Measurements from ENCODE around the gene NPC1L1.

NPC1L1 gene

DNA sequence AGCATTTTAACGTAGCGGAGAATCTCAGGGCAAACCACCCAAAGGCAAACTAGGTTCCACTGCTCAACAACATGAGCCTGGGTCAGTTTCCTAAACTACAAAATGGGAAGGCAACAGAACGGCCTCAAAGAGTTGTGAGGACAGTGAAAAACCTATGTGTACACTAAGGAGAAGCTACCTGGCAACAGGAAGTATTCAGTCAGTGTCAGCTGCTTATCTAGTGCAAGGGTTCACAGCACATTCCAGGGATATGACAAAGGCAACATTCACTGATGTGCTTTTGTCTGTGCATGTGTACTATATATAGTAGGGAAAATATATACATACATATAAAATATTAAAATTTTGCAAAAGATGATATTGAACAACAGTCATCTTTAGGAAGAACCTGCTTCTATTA, 67.8 kb downstream of the NPC1L1 start:
- ChIA-PET CTCF (interaction anchor here (1.0 to 3.7 kb wide), 2 partner anchors 61 to 232 kb away, joined by 3 to 20 read pairs; no protein-coding TSS in a partner anchor), POLR2A (no interaction called here)
- H3K36me3 ChIP-seq (ENCODE audit: control insufficient read depth in 2 of 2, insufficient read depth in 1 of 2, low read length in 2 of 2): peaks cover 39 to 49% of the 10 kb centered on the region in 2 experiments
- H3K4me1 ChIP-seq (ENCODE audit: control insufficient read depth, insufficient read depth, low read length): peaks cover 5% of the 10 kb centered on the region
- H3K27ac ChIP-seq (ENCODE audit: extremely low read depth, low read depth, low read length): no peak overlapping the region
- H3K9me3 ChIP-seq (ENCODE audit: control insufficient read depth, insufficient read depth, low read depth, low read length): no peaks in the 10 kb centered on the region
- H3K4me3 ChIP-seq (ENCODE audit: low read depth, low read length): no peak overlapping the region
- TF ChIP-seq FEZF1 (tag by site-specific recombination; IDR thresholded peaks at IDR 0.05): peak; percentile 49; the same call in 1 of the 2 replicates
- TF ChIP-seq, protein P1, sequence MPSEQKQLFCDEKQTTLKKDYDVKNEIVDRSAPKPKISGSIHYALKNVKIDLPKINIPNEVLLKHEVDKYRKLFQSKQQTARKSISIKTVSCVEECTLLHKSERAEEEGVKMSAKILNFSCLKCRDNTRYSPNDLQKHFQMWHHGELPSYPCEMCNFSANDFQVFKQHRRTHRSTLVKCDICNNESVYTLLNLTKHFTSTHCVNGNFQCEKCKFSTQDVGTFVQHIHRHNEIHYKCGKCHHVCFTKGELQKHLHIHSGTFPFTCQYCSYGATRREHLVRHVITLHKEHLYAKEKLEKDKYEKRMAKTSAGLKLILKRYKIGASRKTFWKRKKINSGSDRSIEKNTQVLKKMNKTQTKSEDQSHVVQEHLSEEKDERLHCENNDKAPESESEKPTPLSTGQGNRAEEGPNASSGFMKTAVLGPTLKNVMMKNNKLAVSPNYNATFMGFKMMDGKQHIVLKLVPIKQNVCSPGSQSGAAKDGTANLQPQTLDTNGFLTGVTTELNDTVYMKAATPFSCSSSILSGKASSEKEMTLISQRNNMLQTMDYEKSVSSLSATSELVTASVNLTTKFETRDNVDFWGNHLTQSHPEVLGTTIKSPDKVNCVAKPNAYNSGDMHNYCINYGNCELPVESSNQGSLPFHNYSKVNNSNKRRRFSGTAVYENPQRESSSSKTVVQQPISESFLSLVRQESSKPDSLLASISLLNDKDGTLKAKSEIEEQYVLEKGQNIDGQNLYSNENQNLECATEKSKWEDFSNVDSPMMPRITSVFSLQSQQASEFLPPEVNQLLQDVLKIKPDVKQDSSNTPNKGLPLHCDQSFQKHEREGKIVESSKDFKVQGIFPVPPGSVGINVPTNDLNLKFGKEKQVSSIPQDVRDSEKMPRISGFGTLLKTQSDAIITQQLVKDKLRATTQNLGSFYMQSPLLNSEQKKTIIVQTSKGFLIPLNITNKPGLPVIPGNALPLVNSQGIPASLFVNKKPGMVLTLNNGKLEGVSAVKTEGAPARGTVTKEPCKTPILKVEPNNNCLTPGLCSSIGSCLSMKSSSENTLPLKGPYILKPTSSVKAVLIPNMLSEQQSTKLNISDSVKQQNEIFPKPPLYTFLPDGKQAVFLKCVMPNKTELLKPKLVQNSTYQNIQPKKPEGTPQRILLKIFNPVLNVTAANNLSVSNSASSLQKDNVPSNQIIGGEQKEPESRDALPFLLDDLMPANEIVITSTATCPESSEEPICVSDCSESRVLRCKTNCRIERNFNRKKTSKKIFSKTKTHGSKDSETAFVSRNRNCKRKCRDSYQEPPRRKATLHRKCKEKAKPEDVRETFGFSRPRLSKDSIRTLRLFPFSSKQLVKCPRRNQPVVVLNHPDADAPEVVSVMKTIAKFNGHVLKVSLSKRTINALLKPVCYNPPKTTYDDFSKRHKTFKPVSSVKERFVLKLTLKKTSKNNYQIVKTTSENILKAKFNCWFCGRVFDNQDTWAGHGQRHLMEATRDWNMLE (tag by site-specific recombination; conservative IDR thresholded peaks at IDR 0.05; ENCODE audit: low read depth): no peak

DNA sequence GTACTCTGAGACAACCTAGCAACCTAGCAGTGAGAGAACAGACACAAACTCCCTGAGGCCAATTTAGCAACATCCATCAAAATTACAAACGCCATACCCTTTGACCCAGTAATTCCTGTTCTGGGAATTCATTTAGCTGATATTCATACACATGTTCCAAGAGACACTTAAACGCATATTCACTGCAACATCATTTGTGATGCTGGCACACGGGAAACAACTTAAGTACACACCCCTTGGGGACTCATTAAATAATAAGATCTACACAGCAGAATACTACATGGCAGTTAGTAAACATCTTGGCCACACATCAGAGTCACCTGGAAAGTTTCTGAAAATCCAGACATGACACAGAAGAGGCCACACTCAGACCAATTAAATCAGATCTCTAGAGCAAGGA, 68.3 kb downstream of the NPC1L1 start:
- H3K4me1 ChIP-seq (ENCODE audit: control insufficient read depth, insufficient read depth, low read length): peaks cover 5% of the 10 kb centered on the region
- CTCF ChIA-PET: interaction anchor here (1.0 to 1.9 kb wide), 2 partner anchors 62 to 232 kb away, joined by 3 to 5 read pairs; no protein-coding TSS in a partner anchor
- TF ChIP-seq ZNF677 (tag by site-specific recombination; IDR thresholded peaks at IDR 0.05): no peak
- no peak for TF ChIP-seq ZNF223 (tag by site-specific recombination; IDR thresholded peaks at IDR 0.05)
- TF ChIP-seq ZNF202 (tag by site-specific recombination; IDR thresholded peaks at IDR 0.05; ENCODE audit: borderline replicate concordance): no peak
- TF ChIP-seq ZBTB21 (tag by site-specific recombination; IDR thresholded peaks at IDR 0.05): no peak
- no peak for TF ChIP-seq ZNF530 (tag by site-specific recombination; IDR thresholded peaks at IDR 0.05; ENCODE audit: low read depth)
- TF ChIP-seq, protein P2, sequence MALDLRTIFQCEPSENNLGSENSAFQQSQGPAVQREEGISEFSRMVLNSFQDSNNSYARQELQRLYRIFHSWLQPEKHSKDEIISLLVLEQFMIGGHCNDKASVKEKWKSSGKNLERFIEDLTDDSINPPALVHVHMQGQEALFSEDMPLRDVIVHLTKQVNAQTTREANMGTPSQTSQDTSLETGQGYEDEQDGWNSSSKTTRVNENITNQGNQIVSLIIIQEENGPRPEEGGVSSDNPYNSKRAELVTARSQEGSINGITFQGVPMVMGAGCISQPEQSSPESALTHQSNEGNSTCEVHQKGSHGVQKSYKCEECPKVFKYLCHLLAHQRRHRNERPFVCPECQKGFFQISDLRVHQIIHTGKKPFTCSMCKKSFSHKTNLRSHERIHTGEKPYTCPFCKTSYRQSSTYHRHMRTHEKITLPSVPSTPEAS (tag by site-specific recombination; IDR thresholded peaks at IDR 0.05): no peak
- no peak for TF ChIP-seq GLIS1 (tag by site-specific recombination; IDR thresholded peaks at IDR 0.05)
- no peak for TF ChIP-seq ZNF600 (tag by site-specific recombination; IDR thresholded peaks at IDR 0.05)
- TF ChIP-seq SALL2 (tag by site-specific recombination; IDR thresholded peaks at IDR 0.05; ENCODE audit: borderline replicate concordance): no peak
- no peak for TF ChIP-seq SP3 (tag by site-specific recombination; IDR thresholded peaks at IDR 0.05)
- TF ChIP-seq ZNF211 (tag by site-specific recombination; IDR thresholded peaks at IDR 0.05; ENCODE audit: low read depth): no peak
- TF ChIP-seq ZNF549 (tag by site-specific recombination; IDR thresholded peaks at IDR 0.05): no peak
- no peak for TF ChIP-seq ZNF610 (tag by site-specific recombination; IDR thresholded peaks at IDR 0.05; ENCODE audit: borderline replicate concordance)
- TF ChIP-seq KLF8 (tag by site-specific recombination; IDR thresholded peaks at IDR 0.05): no peak
- no peak for TF ChIP-seq REPIN1 (tag by site-specific recombination; IDR thresholded peaks at IDR 0.05; ENCODE audit: low read depth)
- no peak overlapping the region for H3K27ac ChIP-seq (ENCODE audit: extremely low read depth, low read depth, low read length)
- H3K4me3 ChIP-seq (ENCODE audit: low read depth, low read length): no peak overlapping the region
- POLR2A ChIA-PET: no interaction called here
- no peaks in the 10 kb centered on the region for H3K9me3 ChIP-seq (ENCODE audit: control insufficient read depth, insufficient read depth, low read depth, low read length)
- H3K36me3 ChIP-seq (ENCODE audit: control insufficient read depth in 2 of 2, insufficient read depth in 1 of 2, low read length in 2 of 2): peaks cover 38 to 53% of the 10 kb centered on the region in 2 experiments

All from HEK293 (cell line).